ENCODE measurements around the gene RGS7. TPM values are rescaled to one million over a fixed set of nuclear protein-coding genes. Genes with fewer than 3 reads are reported as not detected.
"Not testable (repeated sequence)": the region's sequence is repeated elsewhere in the genome, so short reads cannot be mapped to it uniquely, and the experiment has no call there.

RGS7 gene
- total RNA-seq, 2 experiments from 2014 or later, result not detected

DNA sequence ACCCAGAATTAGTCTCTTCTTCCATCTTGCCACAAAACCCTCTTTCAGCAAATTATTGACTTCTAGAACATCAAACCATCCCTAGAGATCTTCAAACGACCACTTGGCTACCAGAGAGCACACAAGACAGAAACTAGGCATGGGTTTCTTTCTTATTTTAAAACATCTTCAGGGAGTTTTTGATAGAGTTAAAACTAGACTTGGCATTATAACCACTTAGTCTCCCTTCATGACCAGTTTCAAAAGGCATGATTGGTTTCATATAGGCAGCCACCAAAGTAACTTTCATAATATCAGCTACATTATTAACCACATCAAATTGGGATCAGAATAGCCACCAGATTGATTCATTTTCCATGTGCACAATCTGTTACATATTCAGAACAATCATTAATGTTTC lies 376.7 kb downstream of the RGS7 start:
- ChIA-PET CTCF (no interaction called here), POLR2A (no interaction called here)
- intact Hi-C loops (cut with micrococcal nuclease), result no loop called here
- Mint-ChIP-seq H3K27ac (no peak overlapping the region), H3K9me3 (no peaks in the 10 kb centered on the region), H3K4me1 (ENCODE audit: low read depth) (no peaks in the 10 kb centered on the region), H3K36me3 (ENCODE audit: low read depth) (no peaks in the 10 kb centered on the region), H3K27me3 (no peaks in the 10 kb centered on the region), H3K4me3 (no peak overlapping the region)
- DNase-seq, result no peak
- no peak for ATAC-seq
- TF ChIP-seq, protein P1, sequence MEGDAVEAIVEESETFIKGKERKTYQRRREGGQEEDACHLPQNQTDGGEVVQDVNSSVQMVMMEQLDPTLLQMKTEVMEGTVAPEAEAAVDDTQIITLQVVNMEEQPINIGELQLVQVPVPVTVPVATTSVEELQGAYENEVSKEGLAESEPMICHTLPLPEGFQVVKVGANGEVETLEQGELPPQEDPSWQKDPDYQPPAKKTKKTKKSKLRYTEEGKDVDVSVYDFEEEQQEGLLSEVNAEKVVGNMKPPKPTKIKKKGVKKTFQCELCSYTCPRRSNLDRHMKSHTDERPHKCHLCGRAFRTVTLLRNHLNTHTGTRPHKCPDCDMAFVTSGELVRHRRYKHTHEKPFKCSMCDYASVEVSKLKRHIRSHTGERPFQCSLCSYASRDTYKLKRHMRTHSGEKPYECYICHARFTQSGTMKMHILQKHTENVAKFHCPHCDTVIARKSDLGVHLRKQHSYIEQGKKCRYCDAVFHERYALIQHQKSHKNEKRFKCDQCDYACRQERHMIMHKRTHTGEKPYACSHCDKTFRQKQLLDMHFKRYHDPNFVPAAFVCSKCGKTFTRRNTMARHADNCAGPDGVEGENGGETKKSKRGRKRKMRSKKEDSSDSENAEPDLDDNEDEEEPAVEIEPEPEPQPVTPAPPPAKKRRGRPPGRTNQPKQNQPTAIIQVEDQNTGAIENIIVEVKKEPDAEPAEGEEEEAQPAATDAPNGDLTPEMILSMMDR (IDR thresholded peaks at IDR 0.05), result no peak

DNA sequence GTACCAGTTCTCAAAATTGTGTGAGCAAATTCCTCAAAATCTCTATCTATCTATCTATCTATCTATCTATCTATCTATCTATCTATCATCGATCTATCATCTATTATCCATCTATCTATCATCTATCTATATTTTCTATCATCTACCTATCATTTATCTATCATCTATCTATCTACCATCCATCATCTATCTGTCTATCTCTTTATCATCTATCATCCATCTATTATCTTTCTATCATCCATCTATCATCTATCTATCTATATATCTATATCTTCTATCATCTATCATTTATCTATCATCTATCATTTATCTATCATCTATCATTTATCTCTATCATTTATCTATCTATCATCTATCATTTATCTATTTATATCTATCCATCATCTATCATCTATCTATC lies 380.3 kb downstream of the RGS7 start:
- Mint-ChIP-seq H3K4me1 (ENCODE audit: low read depth) (no peaks in the 10 kb centered on the region), H3K9me3 (no peaks in the 10 kb centered on the region), H3K4me3 (no peak overlapping the region), H3K27me3 (no peaks in the 10 kb centered on the region), H3K27ac (no peak overlapping the region), H3K36me3 (ENCODE audit: low read depth) (no peaks in the 10 kb centered on the region)
- intact Hi-C loops (cut with micrococcal nuclease), result no loop called here
- ATAC-seq (no peak), DNase-seq (no peak)
- TF ChIP-seq, protein P1 (IDR thresholded peaks at IDR 0.05), result no peak
- ChIA-PET CTCF (no interaction called here), POLR2A (no interaction called here)

DNA sequence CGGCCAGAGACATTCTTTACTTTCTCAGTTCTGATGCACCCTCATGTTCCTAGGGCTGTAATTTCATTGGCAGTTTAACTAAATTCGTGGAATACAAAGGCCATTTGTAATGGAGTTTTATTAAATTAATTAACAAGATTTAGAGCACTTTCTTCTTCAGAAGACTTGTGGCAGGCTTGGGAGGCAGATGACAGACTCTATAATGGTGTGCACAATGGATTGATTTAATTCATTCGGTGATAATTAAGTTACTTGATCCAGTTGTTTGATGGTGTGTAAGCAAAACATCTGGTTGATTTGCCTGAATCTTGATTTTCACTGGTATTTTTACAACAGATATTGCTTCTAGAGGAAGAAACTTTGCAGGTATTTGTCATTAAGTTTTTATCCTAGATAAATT lies 383.1 kb downstream of the RGS7 start:
- intact Hi-C loops (cut with micrococcal nuclease), result no loop called here
- no peaks in the 10 kb centered on the region for H3K4me1 Mint-ChIP-seq (ENCODE audit: low read depth)
- TF ChIP-seq, protein P1 (IDR thresholded peaks at IDR 0.05), result no peak
- H3K4me3 Mint-ChIP-seq, result no peak overlapping the region
- POLR2A ChIA-PET, result no interaction called here
- H3K9me3 Mint-ChIP-seq, result no peaks in the 10 kb centered on the region
- H3K27ac Mint-ChIP-seq, result no peak overlapping the region
- no peak for ATAC-seq
- no peaks in the 10 kb centered on the region for H3K27me3 Mint-ChIP-seq
- no peaks in the 10 kb centered on the region for H3K36me3 Mint-ChIP-seq (ENCODE audit: low read depth)
- no peak for DNase-seq
- CTCF ChIA-PET, result no interaction called here

DNA sequence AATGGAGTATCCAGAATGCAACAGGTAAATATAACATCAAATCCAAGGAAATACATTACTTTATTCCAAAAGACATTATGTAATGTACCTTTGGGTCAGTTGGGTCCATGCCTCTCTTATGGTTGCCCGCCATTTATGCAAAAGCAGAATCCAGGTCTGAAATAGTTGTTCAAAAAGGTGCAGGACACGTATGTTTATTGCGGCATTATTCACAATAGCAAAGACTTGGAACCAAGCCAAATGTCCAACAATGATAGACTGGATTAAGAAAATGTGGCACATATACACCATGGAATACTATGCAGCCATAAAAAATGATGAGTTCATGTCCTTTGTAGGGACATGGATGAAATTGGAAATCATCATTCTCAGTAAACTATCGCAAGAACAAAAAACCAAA lies 384.9 kb downstream of the RGS7 start:
- intact Hi-C loops (cut with micrococcal nuclease); H3K4me1 Mint-ChIP-seq (ENCODE audit: low read depth); H3K36me3 Mint-ChIP-seq (ENCODE audit: low read depth); DNase-seq; H3K9me3 Mint-ChIP-seq; POLR2A ChIA-PET; CTCF ChIA-PET; H3K4me3 Mint-ChIP-seq; ATAC-seq; H3K27ac Mint-ChIP-seq; H3K27me3 Mint-ChIP-seq: not testable (repeated sequence)

DNA sequence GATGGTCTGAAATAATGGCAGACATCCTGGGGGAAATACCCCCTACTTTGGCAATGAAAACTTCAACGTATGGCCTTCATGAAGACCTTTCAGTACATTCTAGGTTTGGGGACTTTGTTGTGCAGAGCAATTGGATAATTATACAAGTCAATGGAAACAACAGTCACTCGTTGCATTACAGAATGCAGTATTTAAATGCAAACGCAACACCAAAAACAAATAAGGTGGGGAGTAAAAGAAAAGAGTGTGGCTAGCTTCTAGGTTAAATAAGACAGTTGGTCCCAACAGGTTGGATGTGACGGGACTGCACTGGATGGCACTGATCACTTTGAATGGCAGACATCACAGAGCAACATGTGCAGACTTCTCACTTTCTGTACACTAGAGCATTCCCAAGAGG lies 386.8 kb downstream of the RGS7 start:
- intact Hi-C loops (cut with micrococcal nuclease), result no loop called here
- DNase-seq (no peak), ATAC-seq (no peak)
- Mint-ChIP-seq H3K9me3 (no peaks in the 10 kb centered on the region), H3K4me3 (no peak overlapping the region), H3K27ac (no peak overlapping the region), H3K27me3 (no peaks in the 10 kb centered on the region), H3K4me1 (ENCODE audit: low read depth) (no peaks in the 10 kb centered on the region), H3K36me3 (ENCODE audit: low read depth) (no peaks in the 10 kb centered on the region)
- ChIA-PET POLR2A (no interaction called here), CTCF (no interaction called here)
- TF ChIP-seq, protein P1 (IDR thresholded peaks at IDR 0.05), result no peak

DNA sequence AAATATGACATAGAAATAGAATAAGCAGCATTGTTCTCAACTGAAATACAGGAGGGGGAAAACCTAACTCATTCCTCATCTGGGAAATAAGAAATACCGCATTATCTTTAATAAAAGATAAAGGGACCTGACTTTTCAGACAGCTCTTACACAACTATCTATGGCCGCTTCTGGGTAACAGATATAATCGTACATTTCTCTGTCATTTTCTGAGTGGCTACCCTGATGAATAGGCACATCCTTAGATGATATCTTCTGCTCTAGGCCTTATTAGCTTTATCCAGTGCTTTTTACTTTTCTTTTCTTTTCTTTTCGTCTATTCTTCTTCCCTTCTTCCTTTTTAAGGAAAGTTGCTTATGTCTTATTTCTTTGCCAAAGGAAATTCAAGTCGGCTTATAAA lies 388.1 kb downstream of the RGS7 start:
- TF ChIP-seq, protein P1 (IDR thresholded peaks at IDR 0.05), result no peak
- no peaks in the 10 kb centered on the region for H3K4me1 Mint-ChIP-seq (ENCODE audit: low read depth)
- no peaks in the 10 kb centered on the region for H3K27me3 Mint-ChIP-seq
- H3K9me3 Mint-ChIP-seq, result no peaks in the 10 kb centered on the region
- H3K27ac Mint-ChIP-seq, result no peak overlapping the region
- ATAC-seq, result no peak
- H3K4me3 Mint-ChIP-seq, result no peak overlapping the region
- ChIA-PET POLR2A (no interaction called here), CTCF (no interaction called here)
- intact Hi-C loops (cut with micrococcal nuclease), result no loop called here
- H3K36me3 Mint-ChIP-seq (ENCODE audit: low read depth), result no peaks in the 10 kb centered on the region
- no peak for DNase-seq
